ENCODE results near the gene FGF18.

DNA sequence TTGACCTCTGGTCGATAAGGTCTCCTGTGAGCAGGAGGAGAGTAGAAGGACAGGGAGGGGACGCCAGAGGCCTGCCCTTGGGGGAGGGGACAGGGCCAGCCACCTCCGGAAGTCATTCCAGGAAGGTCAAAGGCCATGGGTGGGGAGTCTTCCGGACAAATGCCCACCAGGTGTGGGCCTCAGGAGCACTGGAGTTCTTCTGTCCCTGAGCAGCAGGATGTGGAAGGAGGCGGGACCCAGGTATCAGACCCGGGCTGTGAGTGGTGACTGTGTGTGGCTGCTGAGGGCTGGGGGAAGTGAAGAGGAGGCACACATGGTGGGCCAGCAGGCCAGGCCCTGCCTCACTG lies 13.9 kb downstream of the FGF18 start:
- TF ChIP-seq, protein P1, sequence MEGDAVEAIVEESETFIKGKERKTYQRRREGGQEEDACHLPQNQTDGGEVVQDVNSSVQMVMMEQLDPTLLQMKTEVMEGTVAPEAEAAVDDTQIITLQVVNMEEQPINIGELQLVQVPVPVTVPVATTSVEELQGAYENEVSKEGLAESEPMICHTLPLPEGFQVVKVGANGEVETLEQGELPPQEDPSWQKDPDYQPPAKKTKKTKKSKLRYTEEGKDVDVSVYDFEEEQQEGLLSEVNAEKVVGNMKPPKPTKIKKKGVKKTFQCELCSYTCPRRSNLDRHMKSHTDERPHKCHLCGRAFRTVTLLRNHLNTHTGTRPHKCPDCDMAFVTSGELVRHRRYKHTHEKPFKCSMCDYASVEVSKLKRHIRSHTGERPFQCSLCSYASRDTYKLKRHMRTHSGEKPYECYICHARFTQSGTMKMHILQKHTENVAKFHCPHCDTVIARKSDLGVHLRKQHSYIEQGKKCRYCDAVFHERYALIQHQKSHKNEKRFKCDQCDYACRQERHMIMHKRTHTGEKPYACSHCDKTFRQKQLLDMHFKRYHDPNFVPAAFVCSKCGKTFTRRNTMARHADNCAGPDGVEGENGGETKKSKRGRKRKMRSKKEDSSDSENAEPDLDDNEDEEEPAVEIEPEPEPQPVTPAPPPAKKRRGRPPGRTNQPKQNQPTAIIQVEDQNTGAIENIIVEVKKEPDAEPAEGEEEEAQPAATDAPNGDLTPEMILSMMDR (IDR thresholded peaks at IDR 0.05; ENCODE audit: low read depth, low read length, poor library complexity, severe bottlenecking), result no peak
- no peak for TF ChIP-seq EZH2phosphoT487 (IDR thresholded peaks at IDR 0.05; ENCODE audit: borderline replicate concordance, low read length)
